HFFc6 (cell line): Measurements from ENCODE around the gene KCNK7. TPM values are rescaled to one million over a fixed set of nuclear protein-coding genes. Genes with fewer than 3 reads are reported as not detected.

Experiments used
- DNase-seq: peaks from one replicate; pipeline ENCODE4 v3.0.0-alpha.2; 2018
- H3K27ac Mint-ChIP-seq: 2 replicates; pipeline ENCODE4 v1.8.0; 2020; ENCODE audit warnings: mild to moderate bottlenecking, mixed read lengths
- H3K27me3 Mint-ChIP-seq: 2 replicates; pipeline ENCODE4 v1.8.0; 2021; ENCODE audit warnings: mild to moderate bottlenecking, moderate library complexity, mixed read lengths; ENCODE audit not compliant: insufficient read depth
- H3K36me3 Mint-ChIP-seq: 2 replicates; pipeline ENCODE4 v1.8.0; 2021; ENCODE audit warnings: low read depth, mixed read lengths
- H3K4me1 Mint-ChIP-seq: 2 replicates; pipeline ENCODE4 v1.8.0; 2020; ENCODE audit warnings: low read depth, mixed read lengths
- H3K4me3 Mint-ChIP-seq: 2 replicates; pipeline ENCODE4 v1.8.0; 2020; ENCODE audit warnings: mild to moderate bottlenecking, moderate library complexity, mixed read lengths
- H3K9me3 Mint-ChIP-seq: 2 replicates; pipeline ENCODE4 v1.8.0; 2020; ENCODE audit warnings: mild to moderate bottlenecking, mixed read lengths
- total RNA-seq, 6 experiments: library from RNA; stranded (reverse); fragmentation: NEBNext Ultra II Directional; extraction: Animal tissue kit (Norgen Biotek cat#: 25700); gene quantifications; 2 replicates in 1 of 6; 3 replicates in 5 of 6; pipeline ENCODE4 v1.2.3, GENCODE V29; 2021
- TF ChIP-seq, protein P1 (sequence below): fragments of 200-600 bp; sonication (generic); IDR thresholded peaks from 2 replicates; pipeline ENCODE4 v1.5.0; 2021; ENCODE audit warnings: antibody characterized with exemption, mild to moderate bottlenecking

Gene KCNK7
- total RNA-seq, 6 experiments from 2014 or later: 0.16 to 0.31 (median 0.30) TPM; not detected in 3

DNA sequence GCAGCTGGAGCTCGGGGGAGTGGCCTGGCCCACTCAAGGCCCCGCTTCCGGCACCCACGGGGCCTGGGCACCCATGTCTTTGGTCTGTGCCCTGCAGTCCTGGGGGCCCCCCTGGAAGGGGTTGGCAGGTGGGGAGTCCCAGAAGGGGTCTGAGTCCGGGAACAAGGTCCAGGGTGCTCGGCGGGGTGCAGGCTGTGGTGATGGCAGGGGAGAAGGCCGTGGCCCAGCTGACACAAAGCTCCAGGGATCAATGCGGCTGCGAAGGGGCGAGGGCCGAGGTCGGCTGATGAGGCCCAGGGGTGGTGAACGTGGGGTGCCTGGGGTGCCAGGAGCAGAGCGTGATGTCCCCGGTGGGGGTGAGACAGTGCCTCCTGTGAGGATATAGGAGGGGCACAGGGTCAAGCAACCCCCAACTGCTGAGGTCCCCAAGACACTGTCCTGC lies 2.7 kb upstream of the KCNK7 start:
- TF ChIP-seq, protein P1, sequence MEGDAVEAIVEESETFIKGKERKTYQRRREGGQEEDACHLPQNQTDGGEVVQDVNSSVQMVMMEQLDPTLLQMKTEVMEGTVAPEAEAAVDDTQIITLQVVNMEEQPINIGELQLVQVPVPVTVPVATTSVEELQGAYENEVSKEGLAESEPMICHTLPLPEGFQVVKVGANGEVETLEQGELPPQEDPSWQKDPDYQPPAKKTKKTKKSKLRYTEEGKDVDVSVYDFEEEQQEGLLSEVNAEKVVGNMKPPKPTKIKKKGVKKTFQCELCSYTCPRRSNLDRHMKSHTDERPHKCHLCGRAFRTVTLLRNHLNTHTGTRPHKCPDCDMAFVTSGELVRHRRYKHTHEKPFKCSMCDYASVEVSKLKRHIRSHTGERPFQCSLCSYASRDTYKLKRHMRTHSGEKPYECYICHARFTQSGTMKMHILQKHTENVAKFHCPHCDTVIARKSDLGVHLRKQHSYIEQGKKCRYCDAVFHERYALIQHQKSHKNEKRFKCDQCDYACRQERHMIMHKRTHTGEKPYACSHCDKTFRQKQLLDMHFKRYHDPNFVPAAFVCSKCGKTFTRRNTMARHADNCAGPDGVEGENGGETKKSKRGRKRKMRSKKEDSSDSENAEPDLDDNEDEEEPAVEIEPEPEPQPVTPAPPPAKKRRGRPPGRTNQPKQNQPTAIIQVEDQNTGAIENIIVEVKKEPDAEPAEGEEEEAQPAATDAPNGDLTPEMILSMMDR: no peak
- Mint-ChIP-seq H3K27me3 (peaks cover 4% of the 10 kb centered on the region; the same call in 1 of the 2 replicates), H3K36me3 (peaks cover 7% of the 10 kb centered on the region; the same call in 1 of the 2 replicates), H3K4me3 (no peak overlapping the region), H3K4me1 (no peaks in the 10 kb centered on the region), H3K27ac (no peak overlapping the region), H3K9me3 (no peaks in the 10 kb centered on the region)
- DNase-seq: no peak

DNA sequence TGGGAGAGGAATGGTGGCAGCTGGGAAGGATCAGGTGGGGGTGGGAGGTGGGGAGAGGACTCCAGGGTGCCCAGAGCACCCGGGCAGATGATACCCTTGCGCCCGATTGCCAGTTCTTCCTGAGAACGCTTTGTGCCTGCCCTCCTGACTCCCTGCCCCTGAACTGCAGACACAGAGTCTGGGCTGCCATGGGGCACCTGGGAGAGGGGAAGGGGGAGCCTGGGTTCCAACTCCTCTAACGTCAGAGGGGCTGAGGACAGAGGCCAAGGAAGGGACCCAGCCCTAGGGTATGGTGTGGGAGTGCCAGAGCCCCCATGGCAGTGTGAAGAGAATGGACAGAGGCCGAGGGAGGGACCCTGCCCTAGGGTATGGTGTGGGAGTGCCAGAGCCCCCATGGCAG lies 920 bp upstream of the KCNK7 start:
- Mint-ChIP-seq H3K36me3 (peaks cover 5% of the 10 kb centered on the region; the same call in 1 of the 2 replicates), H3K4me1 (no peaks in the 10 kb centered on the region), H3K27me3 (peaks cover 4% of the 10 kb centered on the region; the same call in 1 of the 2 replicates), H3K4me3 (no peak overlapping the region), H3K27ac (no peak overlapping the region), H3K9me3 (no peaks in the 10 kb centered on the region)
- TF ChIP-seq, protein P1: no peak
- DNase-seq: no peak

DNA sequence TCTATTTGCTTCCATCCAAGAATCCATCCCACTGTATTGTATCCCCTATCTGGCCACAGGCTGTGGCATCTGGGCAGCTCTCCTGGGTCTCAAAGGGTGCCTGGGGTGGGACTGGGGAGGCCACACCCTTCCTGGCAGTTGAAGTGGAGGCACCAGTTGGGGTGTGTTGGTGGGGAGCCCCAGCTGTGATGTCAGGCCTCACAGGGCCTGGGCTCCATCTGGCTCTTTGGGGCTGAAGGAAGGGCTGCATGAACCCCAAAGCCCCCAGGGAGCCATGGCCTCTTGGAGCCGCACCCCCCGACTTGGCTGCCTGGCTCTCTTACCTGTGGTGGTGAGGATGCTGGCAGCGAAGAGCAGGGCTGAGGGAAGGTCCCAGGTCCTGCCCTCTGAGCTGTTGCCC lies 469 bp downstream of the KCNK7 start:
- TF ChIP-seq, protein P1: no peak
- peak overlapping the region; percentile 2; the same call in 1 of the 2 replicates for H3K27ac Mint-ChIP-seq

GRCh38 chr11:65593518-65594414 lies 1.8 kb downstream of the KCNK7 start:
- H3K4me1 Mint-ChIP-seq: no peaks in the 10 kb centered on the region
- TF ChIP-seq, protein P1: peak; percentile 83
- peaks cover 4% of the 10 kb centered on the region; the same call in 1 of the 2 replicates for H3K36me3 Mint-ChIP-seq
- H3K4me3 Mint-ChIP-seq: no peak overlapping the region
- DNase-seq: no peak
- no peak overlapping the region for H3K27ac Mint-ChIP-seq
- no peaks in the 10 kb centered on the region for H3K9me3 Mint-ChIP-seq
- H3K27me3 Mint-ChIP-seq: peaks cover 4% of the 10 kb centered on the region; the same call in 1 of the 2 replicates

More for the DNA sequence above, 469 bp downstream of the KCNK7 start:
- Mint-ChIP-seq H3K4me1 (no peaks in the 10 kb centered on the region), H3K9me3 (no peaks in the 10 kb centered on the region), H3K27me3 (peaks cover 4% of the 10 kb centered on the region; the same call in 1 of the 2 replicates), H3K4me3 (no peak overlapping the region), H3K36me3 (peaks cover 4% of the 10 kb centered on the region; the same call in 1 of the 2 replicates)
- no peak for DNase-seq

DNA sequence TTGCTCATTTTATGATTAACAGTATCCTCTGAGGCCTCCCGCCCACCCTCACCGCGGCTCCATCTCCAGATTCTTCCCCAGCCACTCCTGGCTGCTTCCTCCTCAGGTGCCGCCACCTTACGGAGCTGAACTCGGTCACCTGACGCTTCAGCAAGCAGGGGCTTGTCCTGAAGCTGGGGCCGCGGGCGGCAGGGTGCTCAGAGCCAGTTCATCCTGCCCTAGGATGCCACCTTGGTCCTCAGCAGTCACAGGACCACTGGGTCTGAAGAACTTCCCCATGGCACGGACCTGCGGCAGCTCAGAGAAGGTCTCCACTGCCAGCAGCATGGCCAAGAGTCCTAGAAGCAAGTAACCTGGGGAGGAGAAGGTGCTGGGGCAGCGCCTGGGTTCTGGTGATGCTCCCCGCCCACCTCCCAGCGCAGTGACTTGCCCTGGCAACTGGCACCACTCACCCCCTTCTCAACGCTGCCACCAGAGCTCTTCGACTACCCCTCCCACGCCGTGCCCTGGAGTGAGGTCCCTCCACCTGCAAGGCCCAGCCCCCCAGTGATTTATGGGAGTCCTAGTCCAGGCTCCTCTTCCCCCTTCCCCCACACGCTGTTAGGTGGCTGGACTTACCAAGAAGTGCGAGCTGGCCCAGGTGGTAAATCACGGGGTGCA lies 2.6 kb downstream of the KCNK7 start:
- Mint-ChIP-seq H3K4me3 (no peak overlapping the region), H3K36me3 (peaks cover 4% of the 10 kb centered on the region; the same call in 1 of the 2 replicates), H3K27me3 (peaks cover 4% of the 10 kb centered on the region; the same call in 1 of the 2 replicates), H3K27ac (no peak overlapping the region), H3K4me1 (peaks cover 7% of the 10 kb centered on the region), H3K9me3 (no peaks in the 10 kb centered on the region)
- TF ChIP-seq, protein P1: no peak
- DNase-seq: no peak
